ENCODE results near the gene TTC28. TPM values are rescaled to one million over a fixed set of nuclear protein-coding genes. Genes with fewer than 3 reads are reported as not detected.
A peak's percentile ranks its signal among the peaks of the same experiment; 100 is the strongest.

TTC28 gene
- total RNA-seq, 1 donor from 2014 or later = 88.8 TPM

GRCh38 chr22:28025866-28026575 lies 653.6 kb downstream of the TTC28 start:
- DNase-seq (ENCODE audit: low spot score) = no peak

GRCh38 chr22:28025333-28025732 lies 654.3 kb downstream of the TTC28 start:
- DNase-seq (ENCODE audit: low spot score) = no peak

DNA sequence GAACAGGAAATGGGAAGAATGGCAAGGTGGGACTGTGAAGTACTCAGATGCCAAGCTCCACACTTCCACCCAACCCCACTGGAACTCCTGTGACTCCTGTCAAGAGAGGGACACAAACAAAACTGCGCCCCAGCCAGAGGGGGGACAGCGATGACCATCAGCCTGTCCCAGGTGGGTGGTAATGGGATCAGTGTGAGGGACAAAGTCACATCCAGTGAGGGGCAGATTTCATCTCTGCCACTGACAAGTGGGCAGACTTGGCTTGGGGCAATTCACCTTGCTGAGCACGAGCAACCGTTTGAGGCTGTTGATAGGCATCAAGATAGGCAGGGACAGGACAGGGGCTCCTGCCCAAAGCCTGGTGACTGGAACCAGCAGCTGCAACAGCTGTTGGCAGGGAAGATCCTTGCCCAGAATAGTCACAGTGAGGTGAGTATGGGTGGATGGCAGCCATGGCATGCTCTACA lies 655.2 kb downstream of the TTC28 start:
- DNase-seq (ENCODE audit: low spot score) = no peak

- DNase-seq (ENCODE audit: low spot score) = no peak
Measured at GRCh38 chr22:28023774-28024173, 655.9 kb downstream of the TTC28 start.

- no peak for DNase-seq (ENCODE audit: low spot score)
Measured at GRCh38 chr22:28023036-28023435, 656.6 kb downstream of the TTC28 start.

- no peak for DNase-seq (ENCODE audit: low spot score)
Measured at GRCh38 chr22:28021998-28022660, 657.5 kb downstream of the TTC28 start.

- peak; percentile 73 for DNase-seq (ENCODE audit: low spot score)
Measured at GRCh38 chr22:28021116-28021997, 658.3 kb downstream of the TTC28 start.

- peak; percentile 88 for DNase-seq (ENCODE audit: low spot score)
Measured at GRCh38 chr22:28019881-28020861, 659.5 kb downstream of the TTC28 start.

DNA sequence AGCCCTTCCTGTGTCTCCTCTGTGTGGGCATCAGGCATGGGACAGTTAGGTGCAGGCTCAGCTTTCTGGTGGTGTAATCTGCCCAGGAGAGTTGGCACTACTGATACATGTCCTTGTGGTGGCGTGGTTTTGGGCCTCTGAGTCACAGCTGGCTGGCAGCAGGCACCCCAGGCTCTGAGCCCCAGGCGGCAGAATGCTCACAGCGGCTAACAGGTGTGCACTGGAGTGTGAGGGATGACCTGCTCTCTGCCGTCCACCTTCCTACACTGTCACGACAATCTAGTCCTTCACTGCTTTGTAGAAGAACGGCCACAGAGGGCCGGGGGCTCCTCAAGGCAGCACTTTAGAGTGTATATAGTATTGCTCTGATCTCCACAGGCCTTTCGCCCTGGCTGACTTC lies 660.3 kb downstream of the TTC28 start:
- DNase-seq (ENCODE audit: low spot score) = no peak

DNA sequence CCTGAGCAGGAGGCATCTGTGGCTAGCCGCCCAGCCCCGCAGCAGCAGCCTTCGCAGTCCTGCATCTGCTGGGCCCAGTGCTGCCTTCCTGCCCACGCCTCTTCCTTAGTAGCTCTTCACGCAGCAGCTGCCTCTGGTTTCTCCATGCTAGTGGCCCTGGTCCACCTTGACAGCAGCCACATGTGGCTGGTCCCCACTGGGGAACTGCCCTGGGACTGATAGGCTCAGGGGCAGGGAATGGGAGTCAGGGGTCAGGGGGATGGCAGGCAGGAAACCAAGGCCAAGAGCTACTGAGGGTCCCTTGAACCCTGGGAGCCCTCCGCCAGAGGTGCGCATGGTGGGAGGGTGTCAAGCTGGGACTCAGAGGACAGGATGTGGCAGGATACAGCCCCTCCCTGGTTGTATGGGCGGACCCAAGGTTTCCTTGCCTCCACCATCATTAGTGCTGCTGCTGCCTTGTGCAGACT lies 661.1 kb downstream of the TTC28 start:
- DNase-seq (ENCODE audit: low spot score) = no peak

GRCh38 chr22:28017859-28018258 lies 661.8 kb downstream of the TTC28 start:
- no peak for DNase-seq (ENCODE audit: low spot score)

DNA sequence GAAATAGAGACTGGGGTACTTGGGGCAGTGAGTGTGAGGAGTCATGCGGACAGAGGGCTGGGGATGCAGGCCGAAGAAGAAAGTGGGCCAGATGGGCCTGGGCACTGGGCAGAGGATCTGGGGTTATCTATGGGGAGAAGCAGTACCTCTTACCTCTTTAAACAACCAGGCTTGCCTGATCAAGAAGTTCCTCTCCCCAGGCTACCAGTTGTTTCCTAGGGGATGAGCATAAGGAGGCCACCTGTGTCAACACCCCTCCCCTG lies 662.2 kb downstream of the TTC28 start:
- DNase-seq (ENCODE audit: low spot score) = no peak

- no peak for DNase-seq (ENCODE audit: low spot score)
Measured at GRCh38 chr22:28016781-28017557, 662.7 kb downstream of the TTC28 start.

- peak; percentile 47 for DNase-seq (ENCODE audit: low spot score)
Measured at GRCh38 chr22:28015676-28016601, 663.7 kb downstream of the TTC28 start.

DNA sequence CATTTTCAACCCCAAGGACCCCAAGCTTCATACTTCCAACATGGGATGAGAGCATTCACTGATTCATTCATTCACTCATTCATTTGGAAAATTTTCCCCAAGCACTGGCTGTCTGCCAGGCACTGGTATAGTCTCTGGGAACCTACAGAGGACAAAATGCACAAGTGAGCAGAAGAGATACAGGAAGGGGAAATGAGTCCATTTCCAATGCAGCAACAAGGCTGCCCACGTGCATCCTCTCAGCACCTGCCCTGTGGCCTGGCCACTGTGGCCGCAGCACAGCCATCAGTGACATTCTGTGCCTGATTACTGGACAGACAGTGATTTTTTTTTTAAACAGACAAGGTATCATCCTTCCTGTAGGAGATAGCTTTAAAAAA lies 664.6 kb downstream of the TTC28 start:
- no peak for DNase-seq (ENCODE audit: low spot score)

DNA sequence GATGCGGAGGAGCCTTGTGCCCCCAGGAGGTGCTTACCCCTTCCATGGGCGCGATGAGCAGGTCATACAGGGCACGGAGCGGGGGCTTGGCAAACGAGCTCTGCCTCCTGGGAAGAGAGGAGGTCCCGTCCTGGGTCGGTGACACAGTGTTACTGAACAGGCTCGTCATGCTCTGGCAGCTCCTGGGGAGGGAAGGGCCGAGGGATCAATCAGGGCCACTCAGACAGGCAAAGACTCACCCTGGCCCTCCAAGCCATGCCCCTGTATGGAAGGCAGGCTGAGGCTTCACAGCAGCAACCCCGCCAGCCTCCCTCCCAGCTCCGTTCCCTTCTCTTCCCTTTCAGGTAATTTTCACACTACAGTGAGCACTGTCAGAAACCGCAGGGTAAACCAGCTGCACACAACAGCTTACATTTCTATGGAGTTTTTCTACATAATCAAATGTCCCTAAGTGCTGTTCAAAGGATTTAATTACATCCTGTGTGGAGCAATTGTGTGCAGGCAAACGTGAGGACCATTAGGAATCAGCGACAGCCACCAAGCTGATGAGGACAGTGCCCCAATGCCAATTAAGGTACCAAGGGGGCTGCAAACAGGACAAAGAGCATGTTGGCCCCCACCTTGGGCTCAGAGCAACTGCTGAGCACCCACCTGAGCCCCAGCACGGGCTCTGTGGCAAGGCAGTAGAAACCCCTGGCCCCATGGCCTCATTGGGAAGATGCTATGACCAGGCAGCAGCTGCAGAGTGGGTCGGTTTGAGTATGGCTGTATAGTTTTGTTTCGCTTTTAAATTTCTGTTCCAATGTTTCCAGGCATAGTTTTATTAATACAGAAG lies 665.2 kb downstream of the TTC28 start:
- DNase-seq (ENCODE audit: low spot score) = no peak

GRCh38 chr22:28013611-28014010 lies 666.0 kb downstream of the TTC28 start:
- DNase-seq (ENCODE audit: low spot score) = no peak

GRCh38 chr22:28012832-28013460 lies 666.7 kb downstream of the TTC28 start:
- DNase-seq (ENCODE audit: low spot score) = no peak

Data from umbilical cord (tissue), 2 donors.